SK-N-MC (cell line): ENCODE data around the gene SDK1.

Experiments
- DNase-seq: peaks from one replicate; pipeline ENCODE4 v3.0.0-alpha.2; 2011; ENCODE audit warnings: low read depth, low spot score
- H3K27ac ChIP-seq: fragments of 200-600 bp; sonication (generic); 2 replicates; pipeline ENCODE4 v1.5.1; 2016; ENCODE audit warnings: mixed run types
- H3K36me3 ChIP-seq: fragments of 200-600 bp; sonication (generic); 2 replicates; pipeline ENCODE4 v1.6.1; 2017; ENCODE audit warnings: antibody characterized with exemption, low read length, mixed read lengths; ENCODE audit not compliant: insufficient read depth
- H3K4me3 ChIP-seq: fragments of 200-600 bp; sonication (generic); 2 replicates; pipeline ENCODE4 v1.5.1; 2016
- H3K9ac ChIP-seq: fragments of 200-600 bp; sonication (generic); 2 replicates; pipeline ENCODE4 v1.8.0; 2017; ENCODE audit warnings: mixed run types, mixed read lengths; ENCODE audit not compliant: insufficient read length
- H3K9me3 ChIP-seq: fragments of 200-600 bp; sonication (generic); 2 replicates; pipeline ENCODE4 v1.6.1; 2017; ENCODE audit warnings: low read depth, mild to moderate bottlenecking, antibody characterized with exemption, low read length, moderate library complexity, mixed read lengths
- EZH2 ChIP-seq: fragments of 200-600 bp; sonication (generic); IDR thresholded peaks from one replicate; pipeline ENCODE4 v1.6.1; 2017; ENCODE audit warnings: antibody characterized with exemption
- FOXP2 ChIP-seq: optimal IDR thresholded peaks from 2 replicates; pipeline ENCODE3; 2011; ENCODE audit warnings: mild to moderate bottlenecking, moderate library complexity; ENCODE audit not compliant: insufficient read depth; ENCODE audit errors: extremely low read length, control extremely low read depth
- POLR2AphosphoS5 ChIP-seq: IDR thresholded peaks from 2 replicates; pipeline ENCODE4 v1.6.1; 2012; ENCODE audit warnings: mild to moderate bottlenecking, low read depth, low read length, borderline replicate concordance

Gene SDK1

GRCh38 chr7:4143006-4143405, 842.0 kb downstream of the SDK1 start:
- Histone ChIP-seq H3K36me3 (no peaks in the 10 kb centered on the region), H3K9me3 (no peaks in the 10 kb centered on the region), H3K4me3 (no peak overlapping the region), H3K9ac (no peak overlapping the region), H3K27ac (no peak overlapping the region)
- TF ChIP-seq POLR2AphosphoS5 (no peak), EZH2 (no peak), FOXP2 (no peak)
- no peak for DNase-seq

GRCh38 chr7:4143511-4144171, 842.6 kb downstream of the SDK1 start:
- no peak for DNase-seq
- H3K9ac ChIP-seq = no peak overlapping the region
- no peaks in the 10 kb centered on the region for H3K9me3 ChIP-seq
- no peak for TF ChIP-seq EZH2
- H3K27ac ChIP-seq = no peak overlapping the region
- H3K4me3 ChIP-seq = no peak overlapping the region
- peaks cover 3% of the 10 kb centered on the region; the same call in 1 of the 2 replicates for H3K36me3 ChIP-seq

- no peaks in the 10 kb centered on the region for H3K9me3 ChIP-seq
- H3K9ac ChIP-seq = no peak overlapping the region
- no peak for DNase-seq
- no peak for TF ChIP-seq EZH2
- TF ChIP-seq POLR2AphosphoS5 = no peak
- TF ChIP-seq FOXP2 = no peak
- H3K36me3 ChIP-seq = peaks cover 3% of the 10 kb centered on the region; the same call in 1 of the 2 replicates
- H3K27ac ChIP-seq = no peak overlapping the region
- no peak overlapping the region for H3K4me3 ChIP-seq
Observed at GRCh38 chr7:4144172-4144701, 843.2 kb downstream of the SDK1 start.

- TF ChIP-seq EZH2 = no peak
- TF ChIP-seq FOXP2 = no peak
Observed at GRCh38 chr7:4144811-4145510, 843.9 kb downstream of the SDK1 start.

GRCh38 chr7:4145576-4145975, 844.5 kb downstream of the SDK1 start:
- H3K9ac ChIP-seq = no peak overlapping the region
- no peak overlapping the region for H3K4me3 ChIP-seq
- no peak overlapping the region for H3K27ac ChIP-seq
- no peak for DNase-seq
- H3K36me3 ChIP-seq = peaks cover 3% of the 10 kb centered on the region; the same call in 1 of the 2 replicates
- H3K9me3 ChIP-seq = no peaks in the 10 kb centered on the region
- TF ChIP-seq EZH2 (no peak), FOXP2 (no peak), POLR2AphosphoS5 (no peak)

More at GRCh38 chr7:4144811-4145510, 843.9 kb downstream of the SDK1 start:
- Histone ChIP-seq H3K36me3 (peaks cover 3% of the 10 kb centered on the region; the same call in 1 of the 2 replicates), H3K9ac (no peak overlapping the region), H3K27ac (no peak overlapping the region), H3K4me3 (no peak overlapping the region), H3K9me3 (no peaks in the 10 kb centered on the region)
- DNase-seq = no peak

- Histone ChIP-seq H3K36me3 (peaks cover 3% of the 10 kb centered on the region; the same call in 1 of the 2 replicates), H3K9me3 (no peaks in the 10 kb centered on the region), H3K27ac (no peak overlapping the region), H3K4me3 (no peak overlapping the region), H3K9ac (no peak overlapping the region)
- DNase-seq = no peak
- TF ChIP-seq EZH2 (no peak), POLR2AphosphoS5 (no peak), FOXP2 (no peak)
Observed at GRCh38 chr7:4147926-4148620, 847.0 kb downstream of the SDK1 start.

- no peak for TF ChIP-seq POLR2AphosphoS5
- TF ChIP-seq EZH2 = no peak
- no peak for TF ChIP-seq FOXP2
- H3K9me3 ChIP-seq = no peaks in the 10 kb centered on the region
- DNase-seq = no peak
- H3K9ac ChIP-seq = no peak overlapping the region
- H3K27ac ChIP-seq = no peak overlapping the region
- peaks cover 3% of the 10 kb centered on the region; the same call in 1 of the 2 replicates for H3K36me3 ChIP-seq
- no peak overlapping the region for H3K4me3 ChIP-seq
Observed at GRCh38 chr7:4149236-4149635, 848.2 kb downstream of the SDK1 start.

GRCh38 chr7:4149645-4150044, 848.6 kb downstream of the SDK1 start:
- Histone ChIP-seq H3K4me3 (no peak overlapping the region), H3K36me3 (peaks cover 3% of the 10 kb centered on the region; the same call in 1 of the 2 replicates), H3K9ac (no peak overlapping the region), H3K9me3 (no peaks in the 10 kb centered on the region), H3K27ac (no peak overlapping the region)
- no peak for TF ChIP-seq POLR2AphosphoS5
- DNase-seq = no peak
